Measurements from ENCODE around the gene RIPK4. TPM values are rescaled to one million over a fixed set of nuclear protein-coding genes. Genes with fewer than 3 reads are reported as not detected.

RIPK4 gene
- polyA plus RNA-seq, 1 donor (not counting 4 experiments of a cell fraction or from before 2014, with no cell fraction given): 18.4 TPM

DNA sequence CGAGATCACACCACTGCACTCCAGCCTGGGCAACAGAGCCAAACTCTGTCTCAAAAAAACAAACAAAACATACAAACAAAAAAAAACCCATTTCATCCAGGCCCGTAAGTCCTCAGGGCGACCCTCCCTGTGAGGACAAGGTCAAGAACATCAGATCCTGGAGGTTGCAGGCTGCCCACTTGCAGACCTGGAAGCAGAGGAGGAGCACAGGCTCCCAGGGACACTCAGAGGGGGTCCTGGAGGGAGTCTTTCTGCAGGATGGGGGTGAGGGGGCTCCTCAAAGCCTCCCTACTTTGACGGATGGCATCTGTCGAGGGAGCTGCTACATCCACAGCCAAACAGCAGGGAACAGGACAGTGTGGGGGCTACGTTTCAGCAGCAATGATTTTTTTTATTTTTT is 47.2 kb downstream of the RIPK4 start:
- TF ChIP-seq, protein P1, sequence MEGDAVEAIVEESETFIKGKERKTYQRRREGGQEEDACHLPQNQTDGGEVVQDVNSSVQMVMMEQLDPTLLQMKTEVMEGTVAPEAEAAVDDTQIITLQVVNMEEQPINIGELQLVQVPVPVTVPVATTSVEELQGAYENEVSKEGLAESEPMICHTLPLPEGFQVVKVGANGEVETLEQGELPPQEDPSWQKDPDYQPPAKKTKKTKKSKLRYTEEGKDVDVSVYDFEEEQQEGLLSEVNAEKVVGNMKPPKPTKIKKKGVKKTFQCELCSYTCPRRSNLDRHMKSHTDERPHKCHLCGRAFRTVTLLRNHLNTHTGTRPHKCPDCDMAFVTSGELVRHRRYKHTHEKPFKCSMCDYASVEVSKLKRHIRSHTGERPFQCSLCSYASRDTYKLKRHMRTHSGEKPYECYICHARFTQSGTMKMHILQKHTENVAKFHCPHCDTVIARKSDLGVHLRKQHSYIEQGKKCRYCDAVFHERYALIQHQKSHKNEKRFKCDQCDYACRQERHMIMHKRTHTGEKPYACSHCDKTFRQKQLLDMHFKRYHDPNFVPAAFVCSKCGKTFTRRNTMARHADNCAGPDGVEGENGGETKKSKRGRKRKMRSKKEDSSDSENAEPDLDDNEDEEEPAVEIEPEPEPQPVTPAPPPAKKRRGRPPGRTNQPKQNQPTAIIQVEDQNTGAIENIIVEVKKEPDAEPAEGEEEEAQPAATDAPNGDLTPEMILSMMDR (optimal IDR thresholded peaks at IDR 0.05 in 1 of 3, IDR thresholded peaks at IDR 0.05 in 1 of 3, conservative IDR thresholded peaks at IDR 0.05 in 1 of 3; ENCODE audit: extremely low read depth in 1 of 3, insufficient read depth in 2 of 3, low read length in 3 of 3): no peak
- no peak for TF ChIP-seq EZH2 (IDR thresholded peaks at IDR 0.05; ENCODE audit: low read length)
- no peak for DNase-seq (ENCODE audit: low read depth, low spot score)
- Histone ChIP-seq H3K4me2 (ENCODE audit: control insufficient read depth, extremely low read depth, insufficient read depth, low read depth, low read length) (no peak overlapping the region), H3K4me1 (ENCODE audit: control insufficient read depth, extremely low read depth, insufficient read depth, low read length) (peaks cover 27% of the 10 kb centered on the region), H3K79me2 (ENCODE audit: control insufficient read depth, insufficient read depth, low read length) (no peaks in the 10 kb centered on the region), H2AFZ (ENCODE audit: control insufficient read depth, low read length) (no peak overlapping the region), H3K36me3 (ENCODE audit: control insufficient read depth in 2 of 2, extremely low read depth in 1 of 2, insufficient read depth in 2 of 2, low read length in 2 of 2) (no peaks in the 10 kb centered on the region), H3K9me1 (ENCODE audit: control insufficient read depth, extremely low read depth, insufficient read depth, low read length) (no peaks in the 10 kb centered on the region), H4K20me1 (ENCODE audit: control insufficient read depth, extremely low read depth, insufficient read depth, low read length) (no peaks in the 10 kb centered on the region), H3K4me3 (ENCODE audit: control insufficient read depth in 2 of 3, extremely low read depth in 1 of 3, insufficient read depth in 2 of 3, low read depth in 1 of 3, low read length in 3 of 3) (no peak overlapping the region), H3K27ac (ENCODE audit: control insufficient read depth, insufficient read depth, low read length) (no peak overlapping the region), H3K9me3 (ENCODE audit: control insufficient read depth, low read depth, low read length) (no peaks in the 10 kb centered on the region), H3K27me3 (ENCODE audit: control insufficient read depth, extremely low read depth, insufficient read depth, low read length) (no peaks in the 10 kb centered on the region), H3K9ac (ENCODE audit: control insufficient read depth, extremely low read depth, insufficient read depth, low read length) (no peak overlapping the region)
- no peak for FAIRE-seq
- dilution Hi-C loops (cut with MboI; ENCODE audit: extremely low pct_ligation_motif_present, low sequenced_read_pairs): no loop called here

DNA sequence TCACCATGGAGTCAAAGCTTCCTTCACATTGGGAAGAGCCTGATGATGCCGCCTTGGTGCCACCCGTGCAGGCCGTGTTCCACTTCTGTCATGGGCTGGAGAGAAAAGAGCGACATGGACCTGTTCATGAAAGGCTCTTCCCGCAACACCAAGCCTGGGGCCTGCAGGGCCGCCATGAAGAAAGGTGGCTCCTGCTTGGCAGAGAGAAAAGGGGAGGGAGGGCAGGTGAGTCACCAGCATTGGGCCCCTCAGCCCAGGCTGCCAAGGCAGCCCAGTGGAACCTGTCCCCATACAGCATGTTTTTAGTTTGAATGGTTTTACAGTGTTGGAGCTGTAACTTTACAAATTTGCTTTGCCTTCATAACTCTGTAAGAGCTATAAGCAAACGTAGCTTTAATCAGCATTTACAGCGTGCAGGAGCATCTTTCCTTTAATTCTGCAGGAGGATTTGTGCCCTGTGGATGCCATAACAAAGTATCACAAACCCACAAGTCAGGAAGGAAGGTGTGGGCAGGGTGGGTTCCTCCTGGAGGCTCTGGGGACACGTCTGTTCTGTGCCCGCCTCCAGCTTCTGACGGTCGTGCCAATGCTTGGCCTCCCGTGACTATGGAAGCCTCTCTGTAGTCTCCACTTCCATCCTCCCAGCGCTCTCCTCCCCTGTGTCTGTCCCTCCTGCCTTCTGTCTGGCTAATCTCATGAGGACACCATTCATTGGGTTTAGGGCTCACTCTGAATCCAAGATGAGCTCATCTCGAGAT is 49.1 kb downstream of the RIPK4 start:
- H3K79me2 ChIP-seq (ENCODE audit: control insufficient read depth, insufficient read depth, low read length): no peaks in the 10 kb centered on the region
- H4K20me1 ChIP-seq (ENCODE audit: control insufficient read depth, extremely low read depth, insufficient read depth, low read length): no peaks in the 10 kb centered on the region
- no peak overlapping the region for H3K9ac ChIP-seq (ENCODE audit: control insufficient read depth, extremely low read depth, insufficient read depth, low read length)
- TF ChIP-seq, protein P1 (optimal IDR thresholded peaks at IDR 0.05 in 1 of 3, IDR thresholded peaks at IDR 0.05 in 1 of 3, conservative IDR thresholded peaks at IDR 0.05 in 1 of 3; ENCODE audit: extremely low read depth in 1 of 3, insufficient read depth in 2 of 3, low read length in 3 of 3): no peak
- no peak for TF ChIP-seq EZH2 (IDR thresholded peaks at IDR 0.05; ENCODE audit: low read length)
- no peak overlapping the region for H2AFZ ChIP-seq (ENCODE audit: control insufficient read depth, low read length)
- dilution Hi-C loops (cut with MboI; ENCODE audit: extremely low pct_ligation_motif_present, low sequenced_read_pairs): no loop called here
- DNase-seq (ENCODE audit: low read depth, low spot score): no peak
- H3K9me3 ChIP-seq (ENCODE audit: control insufficient read depth, low read depth, low read length): no peaks in the 10 kb centered on the region
- H3K9me1 ChIP-seq (ENCODE audit: control insufficient read depth, extremely low read depth, insufficient read depth, low read length): no peaks in the 10 kb centered on the region
- no peaks in the 10 kb centered on the region for H3K27me3 ChIP-seq (ENCODE audit: control insufficient read depth, extremely low read depth, insufficient read depth, low read length)
- no peak overlapping the region for H3K4me2 ChIP-seq (ENCODE audit: control insufficient read depth, extremely low read depth, insufficient read depth, low read depth, low read length)
- H3K4me1 ChIP-seq (ENCODE audit: control insufficient read depth, extremely low read depth, insufficient read depth, low read length): peaks cover 27% of the 10 kb centered on the region
- H3K27ac ChIP-seq (ENCODE audit: control insufficient read depth, insufficient read depth, low read length): no peak overlapping the region
- H3K4me3 ChIP-seq (ENCODE audit: control insufficient read depth in 2 of 3, extremely low read depth in 1 of 3, insufficient read depth in 2 of 3, low read depth in 1 of 3, low read length in 3 of 3): no peak overlapping the region
- no peak for FAIRE-seq
- no peaks in the 10 kb centered on the region for H3K36me3 ChIP-seq (ENCODE audit: control insufficient read depth in 2 of 2, extremely low read depth in 1 of 2, insufficient read depth in 2 of 2, low read length in 2 of 2)
